NK-92 (cell line): ENCODE results near the gene SESN1.
"Not testable (repeated sequence)": the region's sequence is repeated elsewhere in the genome, so short reads cannot be mapped to it uniquely, and the experiment has no call there.

Source experiments
- DNase-seq: peaks from one replicate; lab custom pipeline; 2025; ENCODE audit not compliant: unreplicated experiment; lab: John Stamatoyannopoulos, UW

The SESN1 gene

GRCh38 chr6:109095036-109095834 is 589 bp upstream of the SESN1 start, which contains the start of gene CEP57L1:
CEP57L1 (plus strand) TSS chr6:109095507; CDS start chr6:109145222, 49,715 bp downstream.
- peak; percentile 70 for DNase-seq

- no peak for DNase-seq
These were observed 772 bp downstream of the SESN1 start for GRCh38 chr6:109093732-109094415.

- no peak for DNase-seq
These were observed 2.6 kb downstream of the SESN1 start for GRCh38 chr6:109092074-109092473.

- no peak for DNase-seq
These were observed 3.2 kb downstream of the SESN1 start for GRCh38 chr6:109091314-109092024.

- no peak for DNase-seq
These were observed 5.7 kb downstream of the SESN1 start for GRCh38 chr6:109088995-109089394.

GRCh38 chr6:109087661-109088264 is 6.9 kb downstream of the SESN1 start:
- no peak for DNase-seq

GRCh38 chr6:109084146-109084545 is 10.5 kb downstream of the SESN1 start:
- not testable (repeated sequence) for DNase-seq

GRCh38 chr6:109083657-109084056 is 11.0 kb downstream of the SESN1 start:
- DNase-seq, result no peak

GRCh38 chr6:109082188-109082577 is 12.5 kb downstream of the SESN1 start:
- DNase-seq, result no peak

GRCh38 chr6:109081516-109082187 is 13.0 kb downstream of the SESN1 start:
- no peak for DNase-seq

- no peak for DNase-seq
These were observed 13.6 kb downstream of the SESN1 start for GRCh38 chr6:109081026-109081425.

- DNase-seq, result no peak
These were observed 14.7 kb downstream of the SESN1 start for GRCh38 chr6:109079981-109080380.

GRCh38 chr6:109076377-109076776 is 18.3 kb downstream of the SESN1 start:
- no peak for DNase-seq

GRCh38 chr6:109075934-109076333 is 18.7 kb downstream of the SESN1 start:
- DNase-seq, result no peak

- no peak for DNase-seq
These were observed 20.6 kb downstream of the SESN1 start for GRCh38 chr6:109074133-109074415.

- no peak for DNase-seq
These were observed 21.1 kb downstream of the SESN1 start for GRCh38 chr6:109073344-109074132.

- DNase-seq, result no peak
These were observed 23.3 kb downstream of the SESN1 start for GRCh38 chr6:109071125-109071917.

- DNase-seq, result no peak
These were observed 24.9 kb downstream of the SESN1 start for GRCh38 chr6:109069746-109070145.

- no peak for DNase-seq
These were observed 31.8 kb downstream of the SESN1 start for GRCh38 chr6:109062767-109063352.
